Renal cortex interstitium (tissue), 15 donors: ENCODE measurements around the gene PRDM5. TPM values are rescaled to one million over a fixed set of nuclear protein-coding genes. Genes with fewer than 3 reads are reported as not detected.

Source experiments
- DNase-seq, 11 donors: peaks; one replicate each; pipeline ENCODE4 v3.0.0-alpha.2; 2013; ENCODE audit warnings: low read depth in 9 of 11, low spot score in 4 of 11; ENCODE audit errors: extremely low read depth in 1 of 11
- long read RNA-seq, 16 experiments: transcript quantifications; one replicate each; lab custom pipeline, GENCODE V29; 2026
- polyA plus RNA-seq, 3 donors: library from polyadenylated mRNA; unstranded; fragments of 120-200 nt; gene quantifications; one replicate each; pipeline ENCODE4 v1.2.1, GENCODE V29; 2013; ENCODE audit not compliant: insufficient read length in 3 of 3

PRDM5 gene
- 10 to 100 TPM; 16.0 to 19.1 (median 19.0) TPM for polyA plus RNA-seq
- long read RNA-seq, donor 1, partial matches to known transcripts: 0 of 2 reads
- long read RNA-seq, donor 1, other reads (novel, unspliced or antisense): 0 of 2 reads
- long read RNA-seq, donor 2, partial matches to known transcripts: 0 of 1 reads
- long read RNA-seq, donor 2, other reads (novel, unspliced or antisense): 0 of 1 reads
- long read RNA-seq, donor 3, partial matches to known transcripts: 0 of 1 reads
- long read RNA-seq, donor 3, other reads (novel, unspliced or antisense): 0 of 1 reads
- long read RNA-seq, donor 4, partial matches to known transcripts: 0 of 1 reads
- long read RNA-seq, donor 4, other reads (novel, unspliced or antisense): 0 of 1 reads
- long read RNA-seq, donor 5: 0 reads
- long read RNA-seq, donor 6, full-length matches to known transcripts: 6 of 6 reads
- long read RNA-seq, donor 6, partial matches to known transcripts: 0 of 6 reads
- long read RNA-seq, donor 6, other reads (novel, unspliced or antisense): 0 of 6 reads
- long read RNA-seq, donor 7: 0 reads
- long read RNA-seq, donor 8: 0 reads
- long read RNA-seq, donor 9, partial matches to known transcripts: 0 of 1 reads
- long read RNA-seq, donor 9, other reads (novel, unspliced or antisense): 0 of 1 reads
- long read RNA-seq, donor 10, partial matches to known transcripts: 0 of 2 reads
- long read RNA-seq, donor 10, other reads (novel, unspliced or antisense): 0 of 2 reads
- long read RNA-seq, donor 11, partial matches to known transcripts: 0 of 2 reads
- long read RNA-seq, donor 11, other reads (novel, unspliced or antisense): 0 of 2 reads
- long read RNA-seq, donor 12: 0 reads
- long read RNA-seq, donor 13: 0 reads
- long read RNA-seq, donor 14, full-length matches to known transcripts: 3 of 3 reads
- long read RNA-seq, donor 14, partial matches to known transcripts: 0 of 3 reads
- long read RNA-seq, donor 14, other reads (novel, unspliced or antisense): 0 of 3 reads
- long read RNA-seq, donor 15: 0 reads
- long read RNA-seq, donor 16, partial matches to known transcripts: 0 of 5 reads
- long read RNA-seq, donor 16, other reads (novel, unspliced or antisense): 0 of 5 reads

- peak in 9 of 11 donors; percentile 20 to 56 (median 47) for DNase-seq
These were observed at the start of gene PRDM5 for GRCh38 chr4:120922381-120923206. TSS of gene PRDM5 (minus strand) at chr4:120922726. CDS start at chr4:120922608, 118 bp downstream.

- peak in 1 of 11 donors; percentile 5 for DNase-seq
These were observed 49.4 kb upstream of the PRDM5 start for GRCh38 chr4:120971884-120972283.

GRCh38 chr4:120965938-120966337, 43.4 kb upstream of the PRDM5 start:
- DNase-seq: no peak

DNA sequence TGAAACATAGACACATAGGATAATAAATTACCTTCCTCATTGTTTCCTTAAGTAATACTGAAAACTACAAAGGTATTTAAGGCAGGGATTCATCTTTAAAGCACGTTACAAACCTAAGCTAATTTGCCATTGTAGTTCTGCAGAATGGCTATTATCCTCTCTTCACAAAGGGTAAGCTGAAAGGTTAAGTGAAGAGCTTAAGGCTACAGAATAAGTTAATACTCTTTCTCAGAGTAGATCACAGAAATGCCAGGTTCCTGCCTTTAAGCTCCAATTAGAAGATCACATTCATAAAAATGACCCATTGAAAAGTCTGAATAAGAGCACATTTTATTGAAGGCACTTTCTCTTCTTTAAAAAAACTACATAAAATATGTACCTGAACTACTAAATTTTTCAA, 42.1 kb upstream of the PRDM5 start:
- DNase-seq: no peak

- no peak for DNase-seq
These were observed 40.9 kb upstream of the PRDM5 start for GRCh38 chr4:120963449-120963848.

- no peak for DNase-seq
These were observed 38.2 kb upstream of the PRDM5 start for GRCh38 chr4:120960656-120961267.

- DNase-seq: no peak
These were observed 25.9 kb upstream of the PRDM5 start for GRCh38 chr4:120948382-120948781.

DNA sequence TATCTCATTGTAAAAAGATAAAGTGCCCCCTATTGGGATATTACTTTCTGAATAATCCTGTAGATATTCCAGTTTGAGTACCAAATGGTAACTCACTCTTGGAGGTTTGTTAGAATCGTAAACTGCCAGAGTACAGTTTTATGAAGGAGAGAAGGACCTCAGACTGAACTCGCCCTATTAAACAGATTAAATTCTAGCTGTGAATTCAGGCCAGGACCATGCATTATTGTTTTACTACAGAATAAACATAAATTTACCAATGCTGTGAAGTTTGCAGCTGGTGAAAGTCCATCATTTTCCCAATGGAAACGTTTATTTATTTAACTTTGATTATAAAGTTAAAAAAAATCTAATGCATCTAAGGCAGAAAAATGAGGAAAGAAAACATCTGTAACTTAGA, 20.2 kb upstream of the PRDM5 start:
- DNase-seq: peak in 6 of 11 donors; percentile 24 to 46 (median 38)

- DNase-seq: no peak
These were observed 18.0 kb upstream of the PRDM5 start for GRCh38 chr4:120940547-120940946.

DNA sequence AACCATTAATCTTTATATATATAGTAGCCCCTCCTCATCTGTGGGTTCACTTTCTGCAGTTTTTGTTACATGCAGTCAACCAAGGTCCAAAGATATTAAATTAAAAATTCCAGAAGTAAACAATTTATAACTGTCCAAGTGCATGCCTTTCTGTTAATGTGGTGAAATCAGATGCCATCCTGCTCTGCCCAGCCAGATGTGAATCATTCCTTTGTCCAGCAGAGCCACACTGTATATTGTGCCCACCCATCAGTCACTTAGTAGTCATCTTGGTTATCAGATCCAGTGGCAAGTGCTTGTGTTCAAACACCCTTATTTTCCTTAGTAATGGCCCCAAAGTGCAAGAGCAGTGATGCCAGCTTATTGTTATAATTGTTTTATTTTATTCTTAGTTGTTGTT, 17.2 kb upstream of the PRDM5 start:
- DNase-seq: no peak

- no peak for DNase-seq
These were observed 7.3 kb upstream of the PRDM5 start for GRCh38 chr4:120929847-120930246.

GRCh38 chr4:120927801-120928409, 5.4 kb upstream of the PRDM5 start:
- no peak for DNase-seq

- DNase-seq: no peak
These were observed 4.0 kb upstream of the PRDM5 start for GRCh38 chr4:120926358-120927025.

GRCh38 chr4:120924931-120925330, 2.4 kb upstream of the PRDM5 start:
- no peak for DNase-seq

- DNase-seq: no peak
These were observed 639 bp upstream of the PRDM5 start for GRCh38 chr4:120923207-120923522.

DNA sequence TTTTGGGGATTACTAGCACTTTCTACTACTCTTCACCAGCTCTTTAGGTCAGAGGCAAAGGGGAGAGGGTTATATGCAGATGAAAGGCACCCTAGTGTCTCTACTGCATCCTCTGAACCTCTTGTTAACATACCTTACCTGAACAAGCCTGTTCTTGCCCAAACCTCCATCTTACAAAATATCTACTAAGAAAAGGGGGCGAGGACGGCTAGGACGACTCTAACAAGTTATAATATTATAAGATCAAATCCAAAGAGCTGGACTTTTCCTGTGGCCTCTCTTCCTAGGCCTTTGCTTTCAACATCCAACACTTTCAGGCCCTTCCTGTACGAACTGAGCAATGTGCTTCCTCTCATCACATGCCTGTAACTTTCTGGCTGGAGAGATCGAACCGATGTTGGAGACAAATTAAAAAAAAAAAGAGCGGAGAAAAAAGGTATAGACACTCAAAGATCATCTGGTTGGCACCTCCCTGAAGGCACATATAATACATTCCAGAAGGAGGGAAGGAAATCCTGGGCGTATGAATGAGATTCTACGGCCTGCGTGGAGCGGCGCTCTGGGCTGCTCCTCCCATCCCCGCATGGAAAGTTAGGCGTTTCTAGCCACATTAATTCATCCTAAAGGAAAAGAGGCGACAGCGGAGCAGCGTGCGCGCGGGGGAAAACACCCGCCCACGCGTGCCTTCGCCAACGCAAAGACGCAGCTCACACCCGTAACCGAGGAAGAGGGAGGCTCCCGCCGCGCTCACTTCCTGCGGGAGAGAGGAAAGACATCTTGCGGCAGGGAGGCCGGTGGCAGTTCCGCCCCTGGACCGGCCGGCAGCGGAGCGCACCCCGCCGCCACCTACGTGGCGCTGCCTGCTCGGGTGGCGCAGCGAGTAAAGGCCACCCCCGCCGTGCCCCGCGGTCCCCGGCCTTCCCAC, 808 bp downstream of the PRDM5 start:
- DNase-seq: peak in 8 of 11 donors; percentile 42 to 61 (median 47)

DNA sequence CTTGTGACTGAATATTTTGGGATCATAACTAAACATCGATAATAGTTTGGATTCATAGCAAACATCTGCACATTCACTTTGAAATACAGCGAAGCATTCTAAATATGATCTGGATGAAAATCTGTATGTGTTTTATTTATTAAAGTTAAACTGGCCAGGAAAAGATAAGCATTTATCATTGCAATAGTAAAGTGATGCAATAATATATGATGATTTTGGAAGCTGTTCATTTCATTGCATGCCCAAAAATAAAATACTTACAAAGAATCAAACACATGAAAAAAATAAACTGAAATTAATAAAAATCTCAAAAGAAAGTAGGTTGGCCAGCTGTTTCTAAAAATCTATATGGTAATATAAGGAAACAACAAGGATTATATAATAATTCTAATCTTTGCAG, 1.9 kb downstream of the PRDM5 start:
- DNase-seq: no peak
